ENCODE results near the gene DNAAF5.

- TF ChIP-seq CTCF (IDR thresholded peaks at IDR 0.05): no peak
- TF ChIP-seq USF2 (IDR thresholded peaks at IDR 0.05; ENCODE audit: borderline replicate concordance, low read depth, low read length): no peak
- no peak for TF ChIP-seq RAD21 (IDR thresholded peaks at IDR 0.05; ENCODE audit: low read length)
- no peak for TF ChIP-seq YY1 (IDR thresholded peaks at IDR 0.05; ENCODE audit: low read depth)
- no peak for TF ChIP-seq POLR2AphosphoS5 (IDR thresholded peaks at IDR 0.05; ENCODE audit: low read depth, low read length)
- no peak for TF ChIP-seq ELF1 (IDR thresholded peaks at IDR 0.05)
- no peak for TF ChIP-seq RFX5 (IDR thresholded peaks at IDR 0.05; ENCODE audit: low read length)
- TF ChIP-seq RCOR1 (IDR thresholded peaks at IDR 0.05; ENCODE audit: low read length): no peak
- no peak for TF ChIP-seq CHD2 (IDR thresholded peaks at IDR 0.05; ENCODE audit: low read length, partially characterized antibody)
- TF ChIP-seq EZH2phosphoT487 (IDR thresholded peaks at IDR 0.05; ENCODE audit: borderline replicate concordance, low read depth): no peak
- no peak for TF ChIP-seq EP300 (IDR thresholded peaks at IDR 0.05; ENCODE audit: borderline replicate concordance in 1 of 2, low read depth in 1 of 2, low read length in 1 of 2)
- no peak for TF ChIP-seq RXRA (IDR thresholded peaks at IDR 0.05; ENCODE audit: borderline replicate concordance, low read depth)
- TF ChIP-seq TAF1 (IDR thresholded peaks at IDR 0.05; ENCODE audit: borderline replicate concordance, low read depth, low read length): no peak
- TF ChIP-seq, protein P1, sequence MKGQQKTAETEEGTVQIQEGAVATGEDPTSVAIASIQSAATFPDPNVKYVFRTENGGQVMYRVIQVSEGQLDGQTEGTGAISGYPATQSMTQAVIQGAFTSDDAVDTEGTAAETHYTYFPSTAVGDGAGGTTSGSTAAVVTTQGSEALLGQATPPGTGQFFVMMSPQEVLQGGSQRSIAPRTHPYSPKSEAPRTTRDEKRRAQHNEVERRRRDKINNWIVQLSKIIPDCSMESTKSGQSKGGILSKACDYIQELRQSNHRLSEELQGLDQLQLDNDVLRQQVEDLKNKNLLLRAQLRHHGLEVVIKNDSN (IDR thresholded peaks at IDR 0.05; ENCODE audit: borderline replicate concordance, low read depth): no peak
Observed at GRCh38 chr7:816751-817671, 90.5 kb downstream of the DNAAF5 start.
